ENCODE data around the gene RNF144B.
"Not testable (repeated sequence)": the region's sequence is repeated elsewhere in the genome, so short reads cannot be mapped to it uniquely, and the experiment has no call there.

Gene RNF144B

GRCh38 chr6:18371656-18372055 lies 15.5 kb upstream of the RNF144B start:
- DNase-seq, result no peak

- DNase-seq, result no peak
Observed at GRCh38 chr6:18380158-18380836, 6.9 kb upstream of the RNF144B start.

- DNase-seq, result no peak
Observed at GRCh38 chr6:18380851-18381250, 6.3 kb upstream of the RNF144B start.

DNA sequence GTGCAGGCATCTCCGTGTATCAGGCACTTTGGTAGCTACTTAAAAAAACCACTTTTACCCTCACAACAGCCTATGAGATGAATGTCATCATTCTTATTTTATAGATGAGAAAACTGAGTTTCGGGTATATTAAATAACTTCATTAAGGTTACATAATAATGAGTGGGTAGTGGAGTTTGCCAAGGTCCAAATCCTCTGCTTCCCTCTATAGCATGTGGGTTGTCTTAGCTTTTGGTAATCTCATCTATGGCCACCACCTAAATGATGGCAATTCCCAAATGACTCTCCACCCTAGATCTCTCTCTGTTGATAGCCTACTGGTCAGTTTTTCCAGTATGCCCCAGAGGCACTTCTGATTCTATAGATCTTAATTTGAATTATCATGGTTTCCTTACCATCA lies 3.7 kb upstream of the RNF144B start:
- DNase-seq, result no peak

GRCh38 chr6:18384621-18385020 lies 2.5 kb upstream of the RNF144B start:
- no peak for DNase-seq

GRCh38 chr6:18386298-18386976 lies 713 bp upstream of the RNF144B start:
- DNase-seq, result no peak

DNA sequence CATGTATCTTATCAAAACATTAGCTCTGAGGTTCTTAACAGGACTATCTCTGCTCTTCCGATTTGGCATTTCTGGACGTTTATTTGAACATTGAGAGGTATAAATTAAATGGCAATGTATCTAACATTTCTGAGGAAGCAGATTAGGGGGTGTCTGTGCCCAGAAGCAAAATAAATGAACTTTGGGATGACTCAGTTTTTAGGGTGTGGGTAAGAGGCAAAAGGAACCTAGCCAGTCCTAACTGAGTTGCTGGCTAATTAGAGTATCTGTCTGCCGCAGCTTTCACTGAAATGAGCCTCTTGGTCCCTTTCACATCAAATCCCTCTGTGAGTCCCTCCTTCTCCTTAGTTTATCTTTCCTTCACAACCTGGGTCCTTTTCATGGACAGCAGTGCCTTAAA lies 1.1 kb downstream of the RNF144B start:
- DNase-seq, result no peak

DNA sequence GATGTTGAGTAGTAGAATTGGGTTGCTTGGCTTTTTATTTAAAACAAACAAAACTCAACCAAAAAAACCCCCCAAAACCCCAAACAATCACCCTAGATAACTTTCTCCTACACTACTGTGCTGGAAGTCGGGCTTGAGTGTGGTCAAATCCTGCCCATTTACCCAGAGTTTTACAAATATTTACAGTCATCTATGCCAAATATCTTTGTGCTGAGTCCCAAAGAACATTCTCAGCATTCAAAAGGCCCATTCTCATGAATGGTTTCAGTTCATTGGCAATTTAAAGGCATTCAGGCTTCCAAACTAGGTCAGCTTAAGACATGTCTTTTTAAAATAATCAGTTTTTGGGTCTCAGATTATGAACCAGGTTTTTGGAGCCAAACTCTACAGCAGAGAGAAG lies 1.8 kb downstream of the RNF144B start:
- peak; percentile 47 for DNase-seq

DNA sequence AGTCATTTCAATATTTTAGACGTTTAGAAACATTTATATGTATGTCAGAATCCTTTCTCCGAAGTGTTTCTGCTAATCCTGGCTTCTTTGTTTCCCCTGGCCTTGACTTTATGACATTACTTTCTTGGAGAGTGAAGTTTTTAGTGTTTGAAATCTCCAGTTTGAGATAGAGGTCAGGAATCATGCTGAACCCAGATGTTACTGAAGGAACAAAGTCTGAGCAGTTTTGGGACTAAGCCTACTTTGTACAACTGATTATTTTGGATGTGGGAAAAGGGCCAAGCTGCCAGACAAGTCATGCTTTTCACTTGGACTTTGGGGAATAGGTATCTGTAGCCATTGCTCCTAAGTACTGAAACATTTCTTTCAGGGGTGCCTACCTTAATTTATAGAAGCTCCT lies 2.3 kb downstream of the RNF144B start:
- DNase-seq, result no peak

- no peak for DNase-seq
Observed at GRCh38 chr6:18390476-18390875, 3.3 kb downstream of the RNF144B start.

DNA sequence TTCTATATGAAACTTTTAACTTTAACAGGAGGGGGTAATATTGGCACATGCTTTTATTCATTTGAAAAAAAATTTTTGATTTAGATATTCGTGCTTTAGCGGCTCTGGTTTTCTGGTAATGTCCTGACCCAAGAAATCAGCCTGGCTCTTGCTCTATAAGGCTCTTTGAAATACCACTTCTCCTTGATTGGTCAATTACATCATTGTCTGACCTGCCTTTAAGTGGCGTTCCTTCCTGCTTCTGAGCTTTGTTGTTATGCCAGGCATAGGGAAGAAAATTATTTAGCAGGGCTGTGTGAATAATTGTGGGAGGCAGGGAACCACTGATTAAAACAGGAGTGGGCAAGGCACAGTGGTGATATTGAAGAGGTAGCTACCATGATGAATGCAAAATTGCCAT lies 3.9 kb downstream of the RNF144B start:
- no peak for DNase-seq

- DNase-seq, result no peak
Observed at GRCh38 chr6:18392346-18392877, 5.3 kb downstream of the RNF144B start.

DNA sequence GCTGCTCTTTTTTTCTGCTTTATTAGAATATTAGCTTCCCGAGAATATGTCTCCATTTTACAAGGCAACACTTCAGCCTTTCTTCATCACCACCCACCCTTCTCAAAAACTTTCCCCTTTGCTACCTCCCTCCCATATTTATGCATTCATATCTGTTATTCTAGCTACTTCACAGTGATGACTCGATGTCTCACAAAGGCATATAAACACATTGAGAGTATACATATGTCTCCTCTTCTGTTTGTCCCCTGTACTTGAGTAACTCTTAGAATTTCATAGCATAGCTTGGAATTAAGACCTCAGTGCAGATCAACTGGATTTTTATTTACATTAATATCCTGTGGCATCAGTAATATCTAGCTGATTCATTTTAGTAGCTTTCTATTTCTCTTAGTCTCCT lies 6.5 kb downstream of the RNF144B start:
- DNase-seq, result no peak

DNA sequence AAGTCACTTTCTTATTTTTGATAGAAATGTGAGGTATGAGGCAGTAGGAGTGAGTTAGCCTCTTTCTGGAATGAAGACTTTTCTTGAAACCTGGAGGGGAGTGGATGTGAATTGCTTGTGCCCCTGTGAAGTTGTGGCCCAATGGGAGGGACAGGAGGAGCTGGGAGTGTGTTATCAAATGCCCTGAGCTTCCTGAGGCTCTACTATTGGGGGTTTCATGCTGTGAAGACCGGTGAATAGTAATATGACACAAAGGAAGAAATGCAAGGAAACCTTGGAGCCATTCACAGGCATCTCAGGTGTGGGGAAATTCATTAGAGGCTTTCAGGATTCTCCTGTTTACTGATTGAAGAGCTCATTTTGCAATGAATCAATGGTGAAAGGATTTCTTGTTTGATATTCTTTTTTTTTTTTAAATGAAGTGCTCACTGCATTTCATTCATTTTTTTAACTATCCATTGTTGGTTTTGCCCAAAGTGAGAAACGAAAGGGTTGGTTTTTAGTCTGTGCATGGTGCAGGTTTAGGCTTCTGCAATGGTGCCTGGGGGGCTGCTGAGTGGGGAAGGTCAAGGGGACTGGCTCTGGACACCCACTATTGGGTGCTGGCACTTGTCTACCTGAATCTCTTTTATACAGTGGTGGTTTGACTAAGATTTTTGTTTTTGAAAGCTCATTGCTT lies 8.2 kb downstream of the RNF144B start:
- no peak for DNase-seq

- peak; percentile 32 for DNase-seq
Observed at GRCh38 chr6:18395856-18396197, 8.7 kb downstream of the RNF144B start.

DNA sequence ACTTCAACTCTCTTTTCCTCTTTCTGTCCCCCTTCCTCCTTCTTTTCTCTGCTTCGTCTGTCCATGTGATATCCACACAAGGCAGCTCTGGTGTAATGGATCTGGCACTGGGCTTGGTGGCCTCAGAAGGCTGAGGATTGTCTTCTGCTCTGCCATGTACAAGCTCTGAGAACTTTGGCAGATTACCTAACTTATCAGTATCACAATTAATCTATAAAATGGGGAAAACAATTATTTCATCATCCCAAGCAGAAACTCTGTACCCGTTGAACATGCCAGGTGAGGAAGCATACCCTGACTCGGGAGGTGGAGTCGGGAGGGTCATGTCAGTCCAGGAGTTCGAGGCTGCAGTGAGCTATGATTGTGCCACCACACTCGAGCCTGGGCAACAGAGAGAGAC lies 10.6 kb downstream of the RNF144B start:
- no peak for DNase-seq

GRCh38 chr6:18398225-18398624 lies 11.1 kb downstream of the RNF144B start:
- not testable (repeated sequence) for DNase-seq

- DNase-seq, result no peak
Observed at GRCh38 chr6:18400831-18401446, 13.8 kb downstream of the RNF144B start.

DNA sequence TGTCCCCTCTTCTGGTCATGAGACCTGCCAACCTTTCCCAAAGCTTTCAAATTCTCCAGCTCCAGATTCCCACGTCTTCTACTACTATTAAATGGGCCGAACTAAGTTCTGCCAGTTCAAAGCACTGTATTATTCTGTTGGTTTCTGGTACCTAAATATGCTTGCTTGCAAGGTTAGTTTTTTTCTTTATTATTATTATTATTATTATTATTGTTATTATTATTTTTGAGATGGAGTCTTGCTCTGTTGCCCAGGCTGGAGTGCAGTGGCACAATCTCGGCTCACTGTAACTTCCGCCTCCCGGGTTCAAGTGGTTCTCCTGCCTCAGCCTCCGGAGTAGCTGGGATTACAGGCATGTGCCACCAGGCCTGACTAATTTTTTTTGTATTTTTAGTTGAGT lies 17.8 kb downstream of the RNF144B start:
- DNase-seq, result not testable (repeated sequence)

- peak; percentile 77 for DNase-seq
Observed at GRCh38 chr6:18405477-18406293, 18.5 kb downstream of the RNF144B start.

DNA sequence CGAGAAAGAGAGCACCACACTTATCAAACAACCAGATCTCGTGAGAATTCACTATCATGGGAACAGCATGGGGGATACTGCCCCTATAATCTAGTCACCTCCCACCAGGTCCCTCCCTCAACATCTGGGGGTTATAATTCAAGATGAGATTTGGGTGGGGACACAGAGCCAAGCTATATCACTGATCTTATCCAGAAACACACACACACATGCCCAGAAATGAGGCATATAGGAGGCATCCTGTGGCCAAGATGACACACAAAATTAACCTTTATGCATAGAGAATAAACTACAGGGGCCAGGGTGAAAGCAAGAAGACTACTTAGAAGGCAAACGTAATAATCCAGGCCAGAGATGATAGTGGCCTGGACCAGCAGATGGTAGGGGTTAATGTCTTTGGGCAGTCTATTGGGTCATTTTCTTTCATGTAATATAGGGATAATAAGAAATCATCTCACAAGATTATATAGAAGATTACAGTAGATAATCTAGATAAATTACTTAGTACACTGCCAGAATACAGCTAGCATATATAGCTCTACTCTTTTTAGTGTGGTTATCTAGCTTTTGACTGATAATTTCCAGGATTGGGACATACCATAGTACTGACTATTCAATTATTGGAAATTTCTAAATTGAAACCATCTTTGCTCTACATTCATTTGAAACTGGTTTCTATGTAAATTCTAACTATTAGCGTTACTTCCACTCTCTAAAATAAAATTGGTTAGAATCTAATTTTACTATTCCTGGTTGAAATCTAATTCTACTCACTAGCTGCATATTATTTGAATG lies 20.0 kb downstream of the RNF144B start:
- no peak for DNase-seq

DNA sequence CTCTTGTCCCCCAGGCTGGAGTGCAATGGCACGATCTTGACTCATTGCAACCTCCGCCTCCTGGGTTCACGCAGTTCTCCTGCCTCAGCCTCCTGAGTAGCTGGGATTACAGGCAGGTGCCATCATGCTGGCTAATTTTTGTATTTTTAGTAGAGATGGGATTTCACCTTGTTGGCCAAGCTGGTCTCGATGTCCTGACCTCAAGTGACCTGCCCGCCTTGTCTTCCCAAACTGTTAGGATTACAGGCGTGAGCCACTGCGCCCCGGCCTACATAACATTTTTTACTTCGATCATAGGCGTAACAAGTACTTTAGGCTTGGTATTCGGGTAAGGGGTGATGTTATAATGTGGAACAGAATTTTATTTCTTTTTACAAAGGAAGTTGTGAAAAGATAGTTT lies 22.5 kb downstream of the RNF144B start:
- DNase-seq, result not testable (repeated sequence)
